Neural progenitor cell (in vitro differentiated cells): ENCODE results near the gene BCAR1. TPM values are rescaled to one million over a fixed set of nuclear protein-coding genes. Genes with fewer than 3 reads are reported as not detected.

Source experiments
- DNase-seq: peaks from one replicate; pipeline ENCODE4 v3.0.0-alpha.2; 2016; ENCODE audit warnings: low spot score
- H2AFZ ChIP-seq: fragments of 200-600 bp; sonication (generic); replicated peaks from 2 replicates; pipeline ENCODE4 v1.6.1; 2016; ENCODE audit warnings: antibody characterized with exemption
- H3F3A ChIP-seq: fragments of 200-600 bp; sonication (generic); 2 replicates; pipeline ENCODE4 v1.6.1; 2016; ENCODE audit warnings: antibody characterized with exemption, low read depth
- H3K27ac ChIP-seq: fragments of 200-600 bp; sonication (generic); 2 replicates; pipeline ENCODE4 v1.5.1; 2016; ENCODE audit warnings: mild to moderate bottlenecking
- H3K27me3 ChIP-seq: fragments of 200-600 bp; sonication (generic); 2 replicates; pipeline ENCODE4 v1.6.1; 2016; ENCODE audit warnings: mild to moderate bottlenecking, moderate library complexity
- H3K36me3 ChIP-seq: fragments of 200-600 bp; sonication (generic); 2 replicates; pipeline ENCODE4 v1.5.1; 2016
- H3K4me1 ChIP-seq: fragments of 200-600 bp; sonication (generic); 2 replicates; pipeline ENCODE4 v1.6.1; 2016; ENCODE audit warnings: mixed run types
- H3K4me2 ChIP-seq: fragments of 200-600 bp; sonication (generic); 2 replicates; pipeline ENCODE4 v1.6.1; 2016
- H3K4me3 ChIP-seq: fragments of 200-600 bp; sonication (generic); 2 replicates; pipeline ENCODE4 v1.5.1; 2016
- H3K79me2 ChIP-seq: fragments of 200-600 bp; sonication (generic); 2 replicates; pipeline ENCODE4 v1.6.1; 2016; ENCODE audit warnings: low read depth
- H3K9ac ChIP-seq: fragments of 200-600 bp; sonication (generic); 2 replicates; pipeline ENCODE4 v1.6.1; 2016
- H3K9me3 ChIP-seq: fragments of 200-600 bp; sonication (generic); 2 replicates; pipeline ENCODE4 v1.5.1; 2016; ENCODE audit warnings: low read depth
- H4K20me1 ChIP-seq: fragments of 200-600 bp; sonication (generic); 2 replicates; pipeline ENCODE4 v1.6.1; 2016; ENCODE audit warnings: low read depth
- H3K27ac Mint-ChIP-seq: 3 replicates; pipeline ENCODE4 v1.8.0; 2021; ENCODE audit warnings: mixed read lengths
- H3K27me3 Mint-ChIP-seq: 2 replicates; pipeline ENCODE4 v1.8.0; 2022; ENCODE audit warnings: low read depth, mild to moderate bottlenecking, inconsistent platforms, moderate library complexity, mixed read lengths; ENCODE audit not compliant: insufficient read depth
- H3K36me3 Mint-ChIP-seq: 3 replicates; pipeline ENCODE4 v1.8.0; 2021; ENCODE audit warnings: mixed read lengths
- H3K4me1 Mint-ChIP-seq: 3 replicates; pipeline ENCODE4 v1.8.0; 2021; ENCODE audit warnings: mixed read lengths
- H3K4me3 Mint-ChIP-seq: 3 replicates; pipeline ENCODE4 v1.8.0; 2021; ENCODE audit warnings: mild to moderate bottlenecking, moderate library complexity, mixed read lengths
- H3K9me3 Mint-ChIP-seq: 3 replicates; pipeline ENCODE4 v1.8.0; 2020; ENCODE audit warnings: mixed read lengths
- EZH2 ChIP-seq: fragments of 200-600 bp; sonication (generic); IDR thresholded peaks from 2 replicates; pipeline ENCODE4 v1.6.1; 2017; ENCODE audit warnings: antibody characterized with exemption, mild to moderate bottlenecking, moderate library complexity
- EZH2phosphoT487 ChIP-seq: fragments of 200-600 bp; sonication (generic); IDR thresholded peaks from 2 replicates; pipeline ENCODE4 v1.6.1; 2017; ENCODE audit warnings: antibody characterized with exemption
- total RNA-seq: library from RNA; depleted of rRNA; stranded (reverse); fragments of >200 nt; gene quantifications from 2 replicates; pipeline ENCODE4 v1.2.3, GENCODE V29; 2015; ENCODE audit warnings: low replicate concordance
- TF ChIP-seq, protein P1 (sequence below): fragments of 200-600 bp; sonication (generic); IDR thresholded peaks from 2 replicates; pipeline ENCODE4 v1.5.1; 2017; ENCODE audit warnings: antibody characterized with exemption, mild to moderate bottlenecking

Gene BCAR1
- total RNA-seq, 1 donor from 2014 or later, result 10.9 TPM

DNA sequence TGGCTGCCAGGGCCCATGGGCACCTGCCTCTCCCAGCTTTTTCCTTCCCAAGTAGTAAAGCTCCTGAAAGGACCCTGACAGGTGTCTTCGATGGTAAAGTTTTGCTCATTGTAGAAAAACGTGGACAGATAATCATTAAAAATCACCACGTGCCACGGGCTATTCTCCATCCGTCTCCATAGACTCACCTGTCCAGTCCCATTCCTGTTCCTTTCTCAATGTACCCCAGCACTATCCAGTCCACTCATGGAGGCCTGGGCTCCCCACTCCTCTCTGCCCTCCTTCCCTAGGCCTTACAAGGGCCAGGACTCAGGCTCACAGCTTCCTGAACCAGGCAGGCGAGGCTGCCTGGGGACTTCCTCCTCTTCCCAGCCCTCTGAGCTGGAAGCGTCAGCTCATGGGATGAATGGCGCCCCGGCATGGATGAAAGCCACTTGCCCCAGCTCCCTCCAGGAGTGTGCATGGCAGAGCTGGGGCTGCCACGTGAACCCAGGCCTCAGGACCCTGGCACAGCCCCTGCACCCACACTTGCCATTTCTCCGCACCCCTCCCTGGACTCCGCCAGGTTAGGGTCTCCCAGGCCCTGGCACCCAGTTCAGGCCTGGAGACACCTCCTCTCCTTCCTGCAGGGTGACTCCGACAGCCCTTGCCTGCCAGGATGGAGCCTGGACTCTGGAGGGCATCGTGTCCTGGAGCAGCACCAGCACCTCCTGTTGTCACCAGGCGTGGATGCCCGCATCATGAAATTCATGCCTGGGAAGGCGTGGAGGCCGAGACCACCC lies 23.9 kb downstream of the BCAR1 start:
- H3K4me2 ChIP-seq, result no peak overlapping the region
- H3K4me1 ChIP-seq, result no peaks in the 10 kb centered on the region
- no peaks in the 10 kb centered on the region for H3F3A ChIP-seq
- no peaks in the 10 kb centered on the region for H4K20me1 ChIP-seq
- DNase-seq, result no peak
- H3K4me3 Mint-ChIP-seq, result no peak overlapping the region
- no peak overlapping the region for H2AFZ ChIP-seq
- no peaks in the 10 kb centered on the region for H3K9me3 ChIP-seq
- H3K4me3 ChIP-seq, result no peak overlapping the region
- H3K9me3 Mint-ChIP-seq, result no peaks in the 10 kb centered on the region
- no peaks in the 10 kb centered on the region for H3K36me3 ChIP-seq
- H3K36me3 Mint-ChIP-seq, result peaks cover 8% of the 10 kb centered on the region
- no peak overlapping the region for H3K27ac ChIP-seq
- H3K27ac Mint-ChIP-seq, result peak overlapping the region; percentile 63
- H3K27me3 Mint-ChIP-seq, result peaks cover 3% of the 10 kb centered on the region
- no peaks in the 10 kb centered on the region for H3K79me2 ChIP-seq
- peaks cover 3% of the 10 kb centered on the region for H3K4me1 Mint-ChIP-seq
- no peaks in the 10 kb centered on the region for H3K27me3 ChIP-seq
- no peak overlapping the region for H3K9ac ChIP-seq
- TF ChIP-seq, protein P1, sequence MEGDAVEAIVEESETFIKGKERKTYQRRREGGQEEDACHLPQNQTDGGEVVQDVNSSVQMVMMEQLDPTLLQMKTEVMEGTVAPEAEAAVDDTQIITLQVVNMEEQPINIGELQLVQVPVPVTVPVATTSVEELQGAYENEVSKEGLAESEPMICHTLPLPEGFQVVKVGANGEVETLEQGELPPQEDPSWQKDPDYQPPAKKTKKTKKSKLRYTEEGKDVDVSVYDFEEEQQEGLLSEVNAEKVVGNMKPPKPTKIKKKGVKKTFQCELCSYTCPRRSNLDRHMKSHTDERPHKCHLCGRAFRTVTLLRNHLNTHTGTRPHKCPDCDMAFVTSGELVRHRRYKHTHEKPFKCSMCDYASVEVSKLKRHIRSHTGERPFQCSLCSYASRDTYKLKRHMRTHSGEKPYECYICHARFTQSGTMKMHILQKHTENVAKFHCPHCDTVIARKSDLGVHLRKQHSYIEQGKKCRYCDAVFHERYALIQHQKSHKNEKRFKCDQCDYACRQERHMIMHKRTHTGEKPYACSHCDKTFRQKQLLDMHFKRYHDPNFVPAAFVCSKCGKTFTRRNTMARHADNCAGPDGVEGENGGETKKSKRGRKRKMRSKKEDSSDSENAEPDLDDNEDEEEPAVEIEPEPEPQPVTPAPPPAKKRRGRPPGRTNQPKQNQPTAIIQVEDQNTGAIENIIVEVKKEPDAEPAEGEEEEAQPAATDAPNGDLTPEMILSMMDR, result no peak
- TF ChIP-seq EZH2 (no peak), EZH2phosphoT487 (no peak)

DNA sequence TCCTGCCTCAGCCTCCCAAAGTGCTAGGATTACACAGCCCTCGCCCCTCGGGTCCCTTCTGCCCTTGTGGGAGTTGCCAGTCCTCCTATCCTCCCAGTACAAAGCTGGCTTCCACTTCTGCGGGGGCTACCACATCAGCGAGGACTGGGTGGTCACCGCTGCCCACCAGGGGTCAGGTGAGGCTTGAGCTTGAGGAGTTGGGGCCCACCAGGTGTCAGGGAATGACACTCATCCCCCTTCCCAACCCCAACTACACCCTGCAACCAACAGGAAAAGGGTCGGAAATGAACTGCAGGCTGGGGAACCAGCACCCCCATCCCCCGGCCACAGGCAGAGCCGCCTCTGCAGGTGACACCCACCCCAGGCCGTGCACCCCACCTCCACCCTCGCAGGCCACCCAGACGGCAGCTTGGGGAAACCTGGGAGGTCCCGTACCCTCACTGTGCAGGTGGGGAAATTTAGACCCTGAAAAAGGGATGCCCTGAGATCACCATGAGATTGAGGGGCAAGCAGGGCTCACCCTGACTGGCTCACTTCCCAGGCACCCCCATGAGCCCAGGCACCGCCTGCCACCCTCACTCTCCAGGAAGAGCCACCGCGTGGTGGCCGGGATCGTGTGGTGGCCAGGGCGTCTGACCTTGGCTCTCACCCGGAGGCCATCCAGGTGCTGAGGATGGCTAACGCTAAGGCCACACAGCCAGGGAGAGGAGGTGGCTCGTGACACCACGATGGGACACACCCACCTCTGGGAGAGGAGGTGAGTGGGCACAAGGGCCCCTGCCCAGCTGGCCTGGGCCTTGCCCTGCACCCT lies 24.7 kb downstream of the BCAR1 start:
- H3K27ac ChIP-seq, result no peak overlapping the region
- H3K4me1 Mint-ChIP-seq, result peaks cover 3% of the 10 kb centered on the region
- H3K4me1 ChIP-seq, result no peaks in the 10 kb centered on the region
- no peaks in the 10 kb centered on the region for H3F3A ChIP-seq
- no peak overlapping the region for H2AFZ ChIP-seq
- no peak overlapping the region for H3K9ac ChIP-seq
- no peaks in the 10 kb centered on the region for H4K20me1 ChIP-seq
- no peaks in the 10 kb centered on the region for H3K27me3 ChIP-seq
- H3K36me3 Mint-ChIP-seq, result peaks cover 8% of the 10 kb centered on the region
- no peak overlapping the region for H3K4me2 ChIP-seq
- no peaks in the 10 kb centered on the region for H3K9me3 Mint-ChIP-seq
- TF ChIP-seq, protein P1, result no peak
- TF ChIP-seq EZH2 (no peak), EZH2phosphoT487 (no peak)
- DNase-seq, result no peak
- no peaks in the 10 kb centered on the region for H3K79me2 ChIP-seq
- no peaks in the 10 kb centered on the region for H3K36me3 ChIP-seq
- no peak overlapping the region for H3K4me3 ChIP-seq
- H3K27ac Mint-ChIP-seq, result no peak overlapping the region
- peaks cover 3% of the 10 kb centered on the region for H3K27me3 Mint-ChIP-seq
- no peak overlapping the region for H3K4me3 Mint-ChIP-seq
- no peaks in the 10 kb centered on the region for H3K9me3 ChIP-seq

DNA sequence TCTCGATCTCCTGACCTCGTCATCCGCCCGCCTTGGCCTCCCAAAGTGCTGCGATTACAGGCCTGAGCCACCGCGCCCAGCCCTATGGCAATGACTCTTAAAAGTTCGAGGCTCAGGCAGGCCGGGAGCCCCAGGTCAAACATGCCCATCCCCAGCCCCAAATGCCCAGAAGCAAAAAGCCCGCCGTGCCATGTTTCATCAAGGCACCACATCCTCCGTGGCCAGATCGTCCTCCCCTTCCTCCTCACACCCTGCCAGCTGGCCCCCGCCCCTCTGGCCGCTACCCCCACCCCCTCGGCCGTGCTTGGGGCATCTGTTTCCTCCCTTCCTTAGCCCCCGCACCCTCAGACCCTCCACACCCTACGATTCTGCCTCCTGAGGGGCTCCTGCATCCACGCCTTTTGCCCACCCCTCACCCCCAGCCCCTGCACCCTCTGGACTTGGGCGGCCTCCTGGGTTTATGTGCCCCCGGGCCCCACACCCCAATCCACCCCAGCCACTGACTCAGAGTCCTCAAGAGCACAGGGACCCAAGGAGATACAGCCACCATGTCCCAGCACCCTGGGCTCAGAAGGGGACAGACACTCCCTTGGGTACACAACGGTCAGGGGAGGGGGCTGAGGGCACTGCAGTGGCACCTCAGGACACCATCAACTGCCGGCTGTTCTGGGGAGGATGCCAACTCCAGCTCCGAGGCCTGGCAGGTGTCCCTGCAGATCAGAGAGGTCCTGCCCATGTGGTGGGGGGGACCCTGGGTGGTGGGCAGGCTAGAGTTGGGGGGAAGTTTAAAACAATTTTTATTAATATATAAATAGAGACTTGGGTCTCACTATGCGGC lies 25.5 kb downstream of the BCAR1 start:
- no peak for DNase-seq
- H4K20me1 ChIP-seq, result no peaks in the 10 kb centered on the region
- peak overlapping the region; percentile 59 for H3K4me3 Mint-ChIP-seq

More for the DNA sequence above, 25.5 kb downstream of the BCAR1 start:
- Histone ChIP-seq H3K4me2 (no peak overlapping the region), H3K27me3 (no peaks in the 10 kb centered on the region), H3F3A (no peaks in the 10 kb centered on the region), H2AFZ (no peak overlapping the region), H3K4me3 (no peak overlapping the region), H3K4me1 (no peaks in the 10 kb centered on the region), H3K36me3 (no peaks in the 10 kb centered on the region), H3K9me3 (no peaks in the 10 kb centered on the region), H3K79me2 (no peaks in the 10 kb centered on the region), H3K9ac (no peak overlapping the region), H3K27ac (no peak overlapping the region)
- Mint-ChIP-seq H3K4me1 (peaks cover 3% of the 10 kb centered on the region), H3K36me3 (peaks cover 3% of the 10 kb centered on the region), H3K27ac (no peak overlapping the region), H3K27me3 (peaks cover 3% of the 10 kb centered on the region), H3K9me3 (no peaks in the 10 kb centered on the region)
- TF ChIP-seq EZH2 (no peak), EZH2phosphoT487 (no peak)
- TF ChIP-seq, protein P1, result no peak
